RWPE2 (cell line): ENCODE data around the gene LMTK3.
A peak's percentile ranks its signal among the peaks of the same experiment; 100 is the strongest.

Source experiments
- ATAC-seq: fragments of 200-7000 bp; cut with Tn5 transposase; 3 replicates; pipeline ENCODE4 v1.9.1; 2021; ENCODE audit warnings: low read depth
- DNase-seq: peaks from one replicate; pipeline ENCODE4 v3.0.0-alpha.2; 2020; ENCODE audit warnings: low spot score
- H3K27ac ChIP-seq: fragments of 450-650 bp; 2 replicates; pipeline ENCODE4 v1.5.1; 2017; ENCODE audit warnings: mild to moderate bottlenecking; ENCODE audit not compliant: poor library complexity, severe bottlenecking
- H3K27me3 ChIP-seq: fragments of 250-450 bp; sonication (Bioruptor Pico); 2 replicates; pipeline ENCODE4 v1.5.1; 2021; ENCODE audit warnings: mild to moderate bottlenecking, moderate library complexity; ENCODE audit not compliant: insufficient read depth, poor library complexity, severe bottlenecking
- H3K36me3 ChIP-seq: fragments of 250-450 bp; sonication (Bioruptor Pico); 2 replicates; pipeline ENCODE4 v1.5.1; 2020; ENCODE audit warnings: low read depth, mild to moderate bottlenecking, moderate library complexity
- H3K4me1 ChIP-seq: fragments of 250-450 bp; sonication (Bioruptor Pico); 2 replicates; pipeline ENCODE4 v1.5.1; 2021; ENCODE audit warnings: mild to moderate bottlenecking, moderate library complexity; ENCODE audit not compliant: insufficient read depth, poor library complexity, severe bottlenecking
- H3K4me3 ChIP-seq: fragments of 250-450 bp; sonication (Bioruptor Pico); 2 replicates; pipeline ENCODE4 v1.5.1; 2021; ENCODE audit warnings: mild to moderate bottlenecking, moderate library complexity; ENCODE audit not compliant: severe bottlenecking
- H3K9me3 ChIP-seq: fragments of 250-450 bp; sonication (Bioruptor Pico); 2 replicates; pipeline ENCODE4 v1.5.1; 2021; ENCODE audit warnings: mild to moderate bottlenecking, moderate library complexity; ENCODE audit not compliant: severe bottlenecking
- CTCF ChIP-seq: fragments of 450-650 bp; IDR thresholded peaks from one replicate; pipeline ENCODE4 v1.5.1; 2017; ENCODE audit warnings: mild to moderate bottlenecking, moderate library complexity; ENCODE audit not compliant: poor library complexity, severe bottlenecking

LMTK3 gene

DNA sequence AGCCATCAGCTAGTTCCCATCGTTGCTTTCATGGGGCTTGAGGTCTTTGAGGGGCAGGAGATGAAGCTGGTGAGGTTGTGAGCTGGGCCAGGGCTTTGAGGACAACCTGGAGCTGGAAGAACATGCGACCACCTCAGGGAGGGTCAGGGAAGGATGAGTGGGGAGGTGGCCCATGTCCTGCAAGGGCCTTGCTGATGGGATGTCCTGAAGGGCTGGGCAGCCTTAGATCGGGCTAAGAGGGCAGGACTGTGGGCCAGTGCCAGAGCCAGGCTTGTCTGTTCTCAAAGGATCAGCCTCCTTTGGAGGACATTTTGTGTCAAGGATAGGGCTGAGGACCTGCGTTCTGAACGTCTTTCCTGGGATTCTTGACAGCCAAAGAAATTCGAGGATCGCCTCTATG is 31.9 kb downstream of the LMTK3 start:
- Histone ChIP-seq H3K4me3 (no peak overlapping the region), H3K36me3 (peaks cover 39% of the 10 kb centered on the region), H3K4me1 (no peaks in the 10 kb centered on the region), H3K27ac (no peak overlapping the region), H3K27me3 (no peaks in the 10 kb centered on the region), H3K9me3 (no peaks in the 10 kb centered on the region)
- 0 out of 3 replicates have a peak, but pooled peaks have one; percentile 4 for ATAC-seq
- no peak for TF ChIP-seq CTCF
- DNase-seq, result no peak

DNA sequence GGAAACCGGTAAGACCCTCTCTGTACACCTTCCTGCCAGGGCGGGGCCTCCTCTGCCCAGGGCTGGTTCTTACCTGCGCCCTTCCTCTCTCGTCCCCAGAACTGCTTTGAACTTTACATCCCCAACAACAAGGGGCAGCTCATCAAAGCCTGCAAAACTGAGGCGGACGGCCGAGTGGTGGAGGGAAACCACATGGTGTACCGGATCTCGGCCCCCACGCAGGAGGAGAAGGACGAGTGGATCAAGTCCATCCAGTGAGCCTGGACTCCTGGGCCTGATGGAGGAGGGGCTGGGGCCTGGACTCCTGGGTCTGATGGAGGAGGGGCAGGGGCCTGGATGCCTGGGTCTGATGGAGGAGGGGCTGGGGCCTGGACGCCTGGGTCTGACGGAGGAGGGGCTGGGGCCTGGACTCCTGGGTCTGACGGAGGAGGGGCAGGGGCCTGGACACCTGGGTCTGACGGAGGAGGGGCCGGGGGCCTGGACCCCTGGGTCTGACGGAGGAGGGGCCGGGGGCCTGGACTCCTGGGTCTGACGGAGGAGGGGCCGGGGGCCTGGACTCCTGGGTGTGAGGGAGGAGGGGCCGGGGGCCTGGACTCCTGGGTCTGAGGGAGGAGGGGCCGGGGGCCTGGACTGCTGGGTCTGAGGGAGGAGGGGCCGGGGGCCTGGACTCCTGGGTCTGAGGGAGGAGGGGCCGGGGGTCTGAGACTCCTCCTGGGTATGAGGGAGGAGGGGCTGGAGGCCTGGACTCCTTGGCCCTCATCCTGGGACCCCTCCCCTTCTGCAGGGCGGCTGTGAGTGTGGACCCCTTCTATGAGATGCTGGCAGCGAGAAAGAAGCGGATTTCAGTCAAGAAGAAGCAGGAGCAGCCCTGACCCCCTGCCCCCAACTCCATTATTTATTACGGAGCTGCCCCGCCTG is 33.0 kb downstream of the LMTK3 start:
- no peak overlapping the region for H3K4me3 ChIP-seq
- H3K9me3 ChIP-seq, result no peaks in the 10 kb centered on the region
- peaks cover 48% of the 10 kb centered on the region for H3K36me3 ChIP-seq
- no peak for ATAC-seq
- DNase-seq, result peak; percentile 65
- no peak for TF ChIP-seq CTCF
- H3K27me3 ChIP-seq, result no peaks in the 10 kb centered on the region
- no peak overlapping the region for H3K27ac ChIP-seq
- H3K4me1 ChIP-seq, result no peaks in the 10 kb centered on the region

DNA sequence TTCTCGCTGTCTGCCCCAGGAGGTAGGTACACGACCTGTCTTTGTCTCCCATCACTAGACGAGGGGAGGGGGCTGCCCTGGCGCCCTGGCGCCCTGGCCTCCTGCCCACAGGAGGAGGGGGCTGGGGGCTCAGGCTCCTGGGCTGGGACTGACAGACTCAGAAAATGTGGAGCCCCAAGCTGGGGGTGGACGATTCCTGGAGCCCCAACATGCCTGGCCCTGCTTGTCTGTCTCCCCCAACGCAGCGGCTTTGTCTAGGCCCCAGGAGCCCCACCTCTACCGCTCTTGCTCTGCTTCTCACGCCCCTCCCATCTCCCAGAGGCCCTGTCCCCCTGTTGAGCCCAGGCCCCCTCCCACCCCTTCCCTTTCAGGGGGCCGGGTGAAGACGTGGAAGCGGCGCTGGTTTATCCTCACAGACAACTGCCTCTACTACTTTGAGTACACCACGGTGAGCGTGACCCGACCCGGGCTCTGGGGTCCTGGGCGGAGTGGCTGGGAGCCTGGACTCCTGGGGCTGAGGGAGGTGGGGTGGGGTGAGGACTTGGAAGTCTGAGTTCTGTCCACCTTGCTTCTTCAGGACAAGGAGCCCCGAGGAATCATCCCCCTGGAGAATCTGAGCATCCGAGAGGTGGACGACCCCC is 33.8 kb downstream of the LMTK3 start:
- no peak overlapping the region for H3K27ac ChIP-seq
- no peak for TF ChIP-seq CTCF
- no peaks in the 10 kb centered on the region for H3K4me1 ChIP-seq
- no peak for ATAC-seq
- H3K4me3 ChIP-seq, result no peak overlapping the region
- peaks cover 56% of the 10 kb centered on the region for H3K36me3 ChIP-seq
- DNase-seq, result no peak
- H3K9me3 ChIP-seq, result no peaks in the 10 kb centered on the region
- H3K27me3 ChIP-seq, result no peaks in the 10 kb centered on the region

- no peak for ATAC-seq
- no peaks in the 10 kb centered on the region for H3K4me1 ChIP-seq
- no peaks in the 10 kb centered on the region for H3K27me3 ChIP-seq
- no peak for TF ChIP-seq CTCF
- H3K36me3 ChIP-seq, result peaks cover 59% of the 10 kb centered on the region
- no peak overlapping the region for H3K27ac ChIP-seq
- DNase-seq, result no peak
- no peak overlapping the region for H3K4me3 ChIP-seq
- no peaks in the 10 kb centered on the region for H3K9me3 ChIP-seq
Measured at GRCh38 chr19:48477067-48477685, 34.5 kb downstream of the LMTK3 start.
